DND-41 (cell line): Measurements from ENCODE around the gene SLC27A2.

Experiments used
- ATAC-seq: fragments of 200-7000 bp; cut with Tn5 transposase; 3 replicates; pipeline ENCODE4 v1.9.1; 2021; ENCODE audit warnings: low read depth; ENCODE audit not compliant: insufficient read depth
- DNase-seq: peaks from one replicate; pipeline ENCODE4 v3.0.0-alpha.2; 2020
- H2AFZ ChIP-seq: 2 replicates; pipeline ENCODE4 v1.6.0; 2012; ENCODE audit warnings: low read depth, low read length
- H3K27ac ChIP-seq: 2 replicates; pipeline ENCODE4 v1.5.1; 2012; ENCODE audit warnings: low read length, inconsistent platforms
- H3K27me3 ChIP-seq: fragments of 200-600 bp; sonication (generic); 2 replicates; pipeline ENCODE4 v1.6.0; 2012; ENCODE audit warnings: low read length, mild to moderate bottlenecking, inconsistent platforms; ENCODE audit not compliant: insufficient read depth, poor library complexity
- H3K36me3 ChIP-seq: 2 replicates; pipeline ENCODE4 v1.5.1; 2012; ENCODE audit warnings: low read length, inconsistent platforms; ENCODE audit not compliant: insufficient read depth
- H3K4me1 ChIP-seq: 2 replicates; pipeline ENCODE4 v1.5.1; 2012; ENCODE audit warnings: mild to moderate bottlenecking, low read length; ENCODE audit not compliant: insufficient read depth
- H3K4me2 ChIP-seq: 2 replicates; pipeline ENCODE4 v1.6.0; 2012; ENCODE audit warnings: mild to moderate bottlenecking, moderate library complexity, low read length, inconsistent platforms; ENCODE audit not compliant: insufficient read depth
- H3K4me3 ChIP-seq, 2 experiments: fragments of 200-600 bp in 1 of 2; shearing (Covaris generic) in 1 of 2; 2 replicates each; pipeline ENCODE4 v1.5.1; 2012 to 2016; ENCODE audit warnings: inconsistent platforms in 2 of 2, low read length in 2 of 2, mild to moderate bottlenecking in 2 of 2, low read depth in 1 of 2, moderate library complexity in 1 of 2
- H3K79me2 ChIP-seq: 2 replicates; pipeline ENCODE4 v1.6.0; 2012; ENCODE audit warnings: low read length, inconsistent platforms; ENCODE audit not compliant: insufficient read depth
- H3K9ac ChIP-seq: 2 replicates; pipeline ENCODE4 v1.6.0; 2012; ENCODE audit warnings: low read depth, mild to moderate bottlenecking, inconsistent platforms, low read length, moderate library complexity
- H3K9me3 ChIP-seq: 2 replicates; pipeline ENCODE4 v1.5.1; 2012; ENCODE audit warnings: low read length, moderate library complexity, mild to moderate bottlenecking, inconsistent platforms; ENCODE audit not compliant: insufficient read depth, severe bottlenecking
- H4K20me1 ChIP-seq: 2 replicates; pipeline ENCODE4 v1.6.0; 2012; ENCODE audit warnings: low read length; ENCODE audit not compliant: insufficient read depth
- EZH2 ChIP-seq: IDR thresholded peaks from 3 replicates; pipeline ENCODE4 v1.6.1; 2012; ENCODE audit warnings: borderline replicate concordance, low read depth, mild to moderate bottlenecking, moderate library complexity, low read length, inconsistent platforms; ENCODE audit not compliant: severe bottlenecking
- TF ChIP-seq, protein P1 (sequence below): IDR thresholded peaks from 2 replicates; pipeline ENCODE4 v1.5.1; 2012; ENCODE audit warnings: borderline replicate concordance, low read length, moderate library complexity, mild to moderate bottlenecking; ENCODE audit not compliant: poor library complexity, severe bottlenecking; ENCODE audit errors: extremely low read depth

The SLC27A2 gene

DNA sequence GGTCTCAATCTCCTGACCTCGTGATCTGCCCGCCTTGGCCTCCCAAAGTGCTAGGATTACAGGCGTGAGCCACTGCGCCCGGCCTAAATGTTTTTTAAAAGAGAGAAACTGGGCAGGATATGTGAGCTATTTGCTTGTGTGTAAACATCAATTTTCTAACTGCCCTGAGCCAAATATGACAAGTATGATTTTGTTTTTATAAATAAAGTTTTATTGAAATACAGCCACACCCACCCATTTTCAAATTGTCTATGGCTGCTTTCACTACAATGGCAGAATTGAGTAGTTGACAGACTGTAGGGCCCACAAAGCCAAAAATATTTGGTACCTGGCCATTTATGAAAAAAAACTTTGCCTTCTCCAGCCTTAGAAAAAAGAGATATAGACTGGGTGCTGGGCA is 99.4 kb downstream of the SLC27A2 start:
- no peak for ATAC-seq
- Histone ChIP-seq H3K27ac (no peak overlapping the region), H3K27me3 (no peaks in the 10 kb centered on the region), H3K4me2 (no peak overlapping the region), H3K4me3 (no peak overlapping the region), H3K79me2 (no peaks in the 10 kb centered on the region), H3K36me3 (peaks cover 18% of the 10 kb centered on the region; the same call in 1 of the 2 replicates), H3K9ac (no peak overlapping the region), H2AFZ (no peak overlapping the region), H4K20me1 (no peaks in the 10 kb centered on the region), H3K9me3 (no peaks in the 10 kb centered on the region), H3K4me1 (no peaks in the 10 kb centered on the region)
- no peak for DNase-seq
- no peak for TF ChIP-seq EZH2
- TF ChIP-seq, protein P1, sequence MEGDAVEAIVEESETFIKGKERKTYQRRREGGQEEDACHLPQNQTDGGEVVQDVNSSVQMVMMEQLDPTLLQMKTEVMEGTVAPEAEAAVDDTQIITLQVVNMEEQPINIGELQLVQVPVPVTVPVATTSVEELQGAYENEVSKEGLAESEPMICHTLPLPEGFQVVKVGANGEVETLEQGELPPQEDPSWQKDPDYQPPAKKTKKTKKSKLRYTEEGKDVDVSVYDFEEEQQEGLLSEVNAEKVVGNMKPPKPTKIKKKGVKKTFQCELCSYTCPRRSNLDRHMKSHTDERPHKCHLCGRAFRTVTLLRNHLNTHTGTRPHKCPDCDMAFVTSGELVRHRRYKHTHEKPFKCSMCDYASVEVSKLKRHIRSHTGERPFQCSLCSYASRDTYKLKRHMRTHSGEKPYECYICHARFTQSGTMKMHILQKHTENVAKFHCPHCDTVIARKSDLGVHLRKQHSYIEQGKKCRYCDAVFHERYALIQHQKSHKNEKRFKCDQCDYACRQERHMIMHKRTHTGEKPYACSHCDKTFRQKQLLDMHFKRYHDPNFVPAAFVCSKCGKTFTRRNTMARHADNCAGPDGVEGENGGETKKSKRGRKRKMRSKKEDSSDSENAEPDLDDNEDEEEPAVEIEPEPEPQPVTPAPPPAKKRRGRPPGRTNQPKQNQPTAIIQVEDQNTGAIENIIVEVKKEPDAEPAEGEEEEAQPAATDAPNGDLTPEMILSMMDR: no peak
